ENCODE measurements around the gene FAM50A. TPM values are rescaled to one million over a fixed set of nuclear protein-coding genes. Genes with fewer than 3 reads are reported as not detected.
"Not testable (repeated sequence)": the region's sequence is repeated elsewhere in the genome, so short reads cannot be mapped to it uniquely, and the experiment has no call there.

Gene FAM50A, protein sequence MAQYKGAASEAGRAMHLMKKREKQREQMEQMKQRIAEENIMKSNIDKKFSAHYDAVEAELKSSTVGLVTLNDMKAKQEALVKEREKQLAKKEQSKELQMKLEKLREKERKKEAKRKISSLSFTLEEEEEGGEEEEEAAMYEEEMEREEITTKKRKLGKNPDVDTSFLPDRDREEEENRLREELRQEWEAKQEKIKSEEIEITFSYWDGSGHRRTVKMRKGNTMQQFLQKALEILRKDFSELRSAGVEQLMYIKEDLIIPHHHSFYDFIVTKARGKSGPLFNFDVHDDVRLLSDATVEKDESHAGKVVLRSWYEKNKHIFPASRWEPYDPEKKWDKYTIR
- total RNA-seq, result 10 to 100 TPM; 24.3 to 41.7 TPM

GRCh38 chrX:154443992-154444754 is at the start of gene FAM50A:
FAM50A (plus strand) TSS chrX:154444141; CDS start chrX:154444236, 95 bp downstream.
- TF ChIP-seq, protein P1, sequence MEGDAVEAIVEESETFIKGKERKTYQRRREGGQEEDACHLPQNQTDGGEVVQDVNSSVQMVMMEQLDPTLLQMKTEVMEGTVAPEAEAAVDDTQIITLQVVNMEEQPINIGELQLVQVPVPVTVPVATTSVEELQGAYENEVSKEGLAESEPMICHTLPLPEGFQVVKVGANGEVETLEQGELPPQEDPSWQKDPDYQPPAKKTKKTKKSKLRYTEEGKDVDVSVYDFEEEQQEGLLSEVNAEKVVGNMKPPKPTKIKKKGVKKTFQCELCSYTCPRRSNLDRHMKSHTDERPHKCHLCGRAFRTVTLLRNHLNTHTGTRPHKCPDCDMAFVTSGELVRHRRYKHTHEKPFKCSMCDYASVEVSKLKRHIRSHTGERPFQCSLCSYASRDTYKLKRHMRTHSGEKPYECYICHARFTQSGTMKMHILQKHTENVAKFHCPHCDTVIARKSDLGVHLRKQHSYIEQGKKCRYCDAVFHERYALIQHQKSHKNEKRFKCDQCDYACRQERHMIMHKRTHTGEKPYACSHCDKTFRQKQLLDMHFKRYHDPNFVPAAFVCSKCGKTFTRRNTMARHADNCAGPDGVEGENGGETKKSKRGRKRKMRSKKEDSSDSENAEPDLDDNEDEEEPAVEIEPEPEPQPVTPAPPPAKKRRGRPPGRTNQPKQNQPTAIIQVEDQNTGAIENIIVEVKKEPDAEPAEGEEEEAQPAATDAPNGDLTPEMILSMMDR (IDR thresholded peaks at IDR 0.05), result no peak
- Histone ChIP-seq H3K9me3 (no peaks in the 10 kb centered on the region), H3K36me3 (peaks cover 33% of the 10 kb centered on the region), H3K4me3 (peak within 1 kb of the TSS; percentile 49 to 51), H3K4me1 (peaks cover 0 to 13% of the 10 kb centered on the region in 2 donors), H3K27ac (peak within 1 kb of the TSS; percentile 89 to 91), H3K27me3 (no peaks in the 10 kb centered on the region)
- peak; percentile 78 for DNase-seq (ENCODE audit: low spot score)

DNA sequence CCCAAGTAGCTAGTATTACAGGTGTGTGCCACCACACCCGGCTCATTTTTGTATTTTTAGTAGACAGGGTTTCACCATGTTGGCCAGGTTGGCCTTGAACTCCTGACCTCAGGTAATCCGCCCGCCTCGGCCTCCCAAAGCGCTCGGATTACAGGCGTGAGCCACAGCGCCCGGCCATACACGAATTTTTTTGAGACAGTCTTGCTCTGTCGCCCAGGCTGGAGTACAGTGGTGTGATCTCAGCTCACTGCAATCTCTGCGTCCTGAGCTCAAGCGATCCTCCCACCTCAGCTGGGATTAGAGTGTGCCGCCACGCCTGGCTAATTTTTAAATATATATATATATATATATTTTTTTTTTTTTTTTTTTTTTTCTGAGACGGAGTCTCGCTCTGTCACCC is 47.6 kb upstream of the FAM50A start:
- not testable (repeated sequence) for DNase-seq (ENCODE audit: low spot score); H3K4me3 ChIP-seq; H3K27me3 ChIP-seq; H3K9me3 ChIP-seq
- H3K36me3 ChIP-seq, result peaks cover 25% of the 10 kb centered on the region
- H3K27ac ChIP-seq, result peak overlapping the region in 1 of 2 donors; percentile 99
- peaks cover 0 to 18% of the 10 kb centered on the region in 2 donors for H3K4me1 ChIP-seq

DNA sequence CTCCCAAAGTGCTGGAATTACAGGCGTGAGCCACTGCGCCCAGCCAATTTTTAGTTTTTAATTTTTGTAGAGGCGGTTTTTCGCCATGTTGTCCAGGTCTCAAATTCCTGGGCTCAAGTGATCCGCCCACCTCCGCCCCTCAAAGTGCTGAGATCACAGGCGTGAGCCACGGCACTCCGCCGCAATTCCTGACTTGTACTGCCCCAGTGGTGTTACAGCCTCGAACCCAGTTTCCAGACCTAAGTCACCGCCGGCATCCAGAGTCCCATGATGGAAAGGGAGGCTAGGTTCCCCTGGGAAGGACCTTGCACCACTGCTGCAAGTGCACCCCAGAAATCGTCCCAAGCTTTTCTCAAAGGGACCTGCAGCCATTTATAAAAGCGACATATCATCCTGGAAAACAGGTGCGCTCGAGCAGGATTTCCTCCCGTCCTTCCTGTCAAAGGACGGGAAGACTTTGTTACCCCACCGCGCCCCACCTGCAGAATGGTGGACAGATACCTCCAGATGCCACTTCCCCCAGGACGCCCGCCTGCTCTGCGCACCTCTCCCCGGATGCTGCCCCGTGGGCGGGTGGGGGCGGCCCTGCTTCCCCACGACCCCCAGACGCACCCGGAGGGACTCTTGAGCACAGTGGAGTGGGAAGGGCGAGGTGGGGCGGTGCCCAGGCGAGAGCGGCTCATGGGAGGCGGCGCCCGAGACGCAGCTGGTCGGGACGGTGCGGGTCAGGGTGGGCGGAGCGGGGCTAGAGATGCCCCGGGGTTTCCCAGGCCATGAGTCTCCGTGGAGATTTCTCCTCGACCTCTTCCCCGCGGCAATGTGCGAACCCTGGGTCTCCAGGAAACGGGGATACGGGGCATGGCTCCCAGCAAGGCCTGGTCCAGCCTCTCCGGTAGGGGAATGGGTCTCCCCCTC is 46.7 kb upstream of the FAM50A start:
- peak overlapping the region; percentile 89 to 99 for H3K27ac ChIP-seq
- H3K36me3 ChIP-seq, result peaks cover 27% of the 10 kb centered on the region
- H3K27me3 ChIP-seq, result no peaks in the 10 kb centered on the region
- peaks cover 0 to 18% of the 10 kb centered on the region in 2 donors for H3K4me1 ChIP-seq
- peak overlapping the region; percentile 46 to 59 for H3K4me3 ChIP-seq
- DNase-seq (ENCODE audit: low spot score), result peak; percentile 79
- TF ChIP-seq, protein P1 (IDR thresholded peaks at IDR 0.05), result no peak
- H3K9me3 ChIP-seq, result no peaks in the 10 kb centered on the region

DNA sequence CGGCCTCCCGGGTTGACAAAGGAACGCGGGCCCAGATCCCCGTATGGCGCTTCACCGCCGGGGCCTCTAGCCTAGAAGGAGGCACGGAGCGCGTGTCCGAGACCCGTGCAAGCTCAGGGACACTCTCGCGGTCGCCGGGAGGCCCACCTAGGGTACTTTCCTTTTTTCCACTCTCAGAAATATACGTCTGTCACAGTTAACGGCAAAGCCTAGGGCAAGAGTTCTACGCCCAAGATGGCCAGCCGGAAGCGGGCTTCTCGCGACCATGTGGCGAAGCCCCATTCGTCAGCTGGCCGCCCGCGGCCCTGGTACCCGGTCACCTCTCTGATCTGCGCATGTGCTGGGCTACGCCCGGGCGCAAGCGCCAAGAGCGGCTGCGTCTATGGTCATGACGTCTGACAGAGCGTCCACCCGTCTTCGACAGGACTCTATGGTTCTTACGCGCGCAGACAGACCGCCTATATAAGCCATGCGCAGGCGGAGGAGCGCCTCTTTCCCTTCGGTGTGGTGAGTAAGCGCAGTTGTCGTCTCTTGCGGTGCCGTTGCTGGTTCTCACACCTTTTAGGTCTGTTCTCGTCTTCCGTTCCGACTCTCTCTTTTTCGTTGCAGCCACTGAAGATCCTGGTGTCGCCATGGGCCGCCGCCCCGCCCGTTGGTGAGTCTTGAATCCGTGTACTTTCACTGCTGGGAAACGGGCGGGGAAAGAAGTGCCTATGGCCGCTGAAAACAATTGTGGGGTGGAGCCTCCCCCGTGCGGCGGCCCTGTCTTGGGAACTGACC is 45.9 kb upstream of the FAM50A start, which contains the start of gene RPL10:
RPL10 (plus strand) TSS at position 490 of the 780 bp plus-strand sequence; CDS start at position 633, 143 bp downstream.
- Histone ChIP-seq H3K4me3 (peak within 1 kb of the TSS; percentile 59 to 76), H3K27ac (peak within 1 kb of the TSS; percentile 89 to 99), H3K36me3 (peaks cover 27% of the 10 kb centered on the region), H3K9me3 (no peaks in the 10 kb centered on the region), H3K4me1 (peaks cover 0 to 18% of the 10 kb centered on the region in 2 donors), H3K27me3 (no peaks in the 10 kb centered on the region)
- TF ChIP-seq, protein P1 (IDR thresholded peaks at IDR 0.05), result no peak
- peak; percentile 96 for DNase-seq (ENCODE audit: low spot score)

- H3K36me3 ChIP-seq, result peaks cover 27% of the 10 kb centered on the region
- peak overlapping the region; percentile 89 to 99 for H3K27ac ChIP-seq
- TF ChIP-seq, protein P1 (IDR thresholded peaks at IDR 0.05), result peak; percentile 57 to 85
- no peaks in the 10 kb centered on the region for H3K27me3 ChIP-seq
- peak overlapping the region; percentile 59 to 76 for H3K4me3 ChIP-seq
- peak; percentile 88 for DNase-seq (ENCODE audit: low spot score)
- no peaks in the 10 kb centered on the region for H3K9me3 ChIP-seq
- H3K4me1 ChIP-seq, result peaks cover 0 to 18% of the 10 kb centered on the region in 2 donors
Observed at GRCh38 chrX:154398668-154399526, 45.0 kb upstream of the FAM50A start.
